Upper lobe of left lung (tissue), 6 donors: ENCODE measurements around the gene MOB3B. TPM values are rescaled to one million over a fixed set of nuclear protein-coding genes. Genes with fewer than 3 reads are reported as not detected.
"Not testable (repeated sequence)": the region's sequence is repeated elsewhere in the genome, so short reads cannot be mapped to it uniquely, and the experiment has no call there.

Source experiments
- ATAC-seq, 2 donors: fragments of 200-7000 bp; cut with Tn5 transposase; one replicate each; pipeline ENCODE4 v1.9.1; 2022; ENCODE audit warnings: mild to moderate bottlenecking in 2 of 2, moderate library complexity in 2 of 2; ENCODE audit not compliant: low FRiP score in 2 of 2
- DNase-seq, 2 donors: peaks; one replicate each; pipeline ENCODE4 v3.0.0-alpha.2; 2019 to 2020
- H3K27ac ChIP-seq, 4 donors: fragments of 200-600 bp; sonication (generic); one replicate each; pipeline ENCODE4 v1.5.1; 2016 to 2019
- H3K27me3 ChIP-seq, 4 donors: fragments of 200-600 bp; sonication (generic); one replicate each; pipeline ENCODE4 v1.5.1; 2017 to 2019
- H3K36me3 ChIP-seq, 4 donors: fragments of 200-600 bp; sonication (generic); one replicate each; pipeline ENCODE4 v1.5.1; 2016 to 2019
- H3K4me1 ChIP-seq, 4 donors: fragments of 200-600 bp; sonication (generic); one replicate each; pipeline ENCODE4 v1.5.1; 2018 to 2019
- H3K4me3 ChIP-seq, 4 donors: fragments of 200-600 bp; sonication (generic); one replicate each; pipeline ENCODE4 v1.5.1; 2017 to 2019; ENCODE audit warnings: mild to moderate bottlenecking in 2 of 4, moderate library complexity in 1 of 4
- H3K9me3 ChIP-seq, 4 donors: fragments of 200-600 bp; sonication (generic); one replicate each; pipeline ENCODE4 v1.5.1; 2018 to 2019
- CTCF ChIP-seq, 6 experiments: fragments of 450-650 bp in 4 of 6; fragments of 200-600 bp in 2 of 6; sonication (generic) in 2 of 6; IDR thresholded peaks; one replicate each; pipeline ENCODE4 v1.5.1; 2016 to 2019; ENCODE audit warnings: antibody characterized with exemption in 6 of 6
- EP300 ChIP-seq, 4 donors: sonication (generic); formaldehyde crosslinking; IDR thresholded peaks; one replicate each; pipeline ENCODE4 v1.5.1; 2017; ENCODE audit warnings: antibody characterized with exemption in 4 of 4, control low read depth in 2 of 4
- POLR2A ChIP-seq, 4 donors: fragments of 450-650 bp; IDR thresholded peaks; one replicate each; pipeline ENCODE4 v1.5.1; 2016 to 2017; ENCODE audit warnings: antibody characterized with exemption in 4 of 4, mild to moderate bottlenecking in 2 of 4
- POLR2AphosphoS5 ChIP-seq, 2 donors: sonication (generic); formaldehyde crosslinking; IDR thresholded peaks; one replicate each; pipeline ENCODE4 v1.5.1; 2017; ENCODE audit warnings: antibody characterized with exemption in 2 of 2
- WGBS, 2 donors: methylation state at CpG; one replicate each; pipeline ENCODE4 v1.1.5; 2017 to 2018; 5-methylcytosine and 5-hydroxymethylcytosine counted together
- total RNA-seq, 6 donors: library from RNA; depleted of rRNA in 4 of 6; stranded (reverse); fragments of >200 nt in 4 of 6; gene quantifications; one replicate each; pipeline versions ENCODE4 v1.1.0 to v1.2.1, GENCODE V29; 2016 to 2021
- donor health status: DM: no; HTN: no; CAD: no; lungs with moderate emphysema.
- donor health status: DM: no; HTN: yes; CAD: no; lungs with severe emphysema.

Gene MOB3B
- total RNA-seq, 6 donors from 2014 or later = 4.2 to 20.7 (median 8.3) TPM

- WGBS, 2 donors = 84 to 87% methylated on average over 3 of the region's 3 CpGs
- TF ChIP-seq EP300 (IDR thresholded peaks at IDR 0.05) = no peak
- no peak for TF ChIP-seq CTCF (IDR thresholded peaks at IDR 0.05)
- no peak for TF ChIP-seq POLR2AphosphoS5 (IDR thresholded peaks at IDR 0.05)
- TF ChIP-seq POLR2A (IDR thresholded peaks at IDR 0.05) = no peak
- ATAC-seq = no peak
- no peak overlapping the region for H3K4me3 ChIP-seq
- no peak for DNase-seq
- H3K36me3 ChIP-seq = no peaks in the 10 kb centered on the region
- H3K9me3 ChIP-seq = no peaks in the 10 kb centered on the region
- H3K27me3 ChIP-seq = no peaks in the 10 kb centered on the region
- H3K27ac ChIP-seq = no peak overlapping the region
- peaks cover 0 to 7% (median 6%) of the 10 kb centered on the region in 4 donors for H3K4me1 ChIP-seq
Observed at GRCh38 chr9:27469550-27469949, 60.1 kb downstream of the MOB3B start.

- no peaks in the 10 kb centered on the region for H3K27me3 ChIP-seq
- TF ChIP-seq POLR2AphosphoS5 (IDR thresholded peaks at IDR 0.05) (no peak), EP300 (IDR thresholded peaks at IDR 0.05) (no peak), POLR2A (IDR thresholded peaks at IDR 0.05) (no peak), CTCF (IDR thresholded peaks at IDR 0.05) (no peak)
- ATAC-seq (no peak), DNase-seq (no peak)
- WGBS, 2 donors = 81 to 87% methylated on average over 5 of the region's 5 CpGs
- H3K4me3 ChIP-seq = no peak overlapping the region
- H3K9me3 ChIP-seq = no peaks in the 10 kb centered on the region
- no peak overlapping the region for H3K27ac ChIP-seq
- peaks cover 0 to 6% (median 2%) of the 10 kb centered on the region in 4 donors for H3K4me1 ChIP-seq
- H3K36me3 ChIP-seq = no peaks in the 10 kb centered on the region
Observed at GRCh38 chr9:27468462-27469110, 61.0 kb downstream of the MOB3B start.

GRCh38 chr9:27468000-27468399, 61.6 kb downstream of the MOB3B start:
- no peak for DNase-seq
- H3K27me3 ChIP-seq = no peaks in the 10 kb centered on the region
- no peaks in the 10 kb centered on the region for H3K9me3 ChIP-seq
- WGBS, 2 donors = 92 to 94% methylated on average over 1 of the region's 1 CpG
- TF ChIP-seq POLR2A (IDR thresholded peaks at IDR 0.05) (no peak), EP300 (IDR thresholded peaks at IDR 0.05) (no peak), POLR2AphosphoS5 (IDR thresholded peaks at IDR 0.05) (no peak), CTCF (IDR thresholded peaks at IDR 0.05) (no peak)
- H3K4me3 ChIP-seq = no peak overlapping the region
- no peak overlapping the region for H3K27ac ChIP-seq
- H3K36me3 ChIP-seq = no peaks in the 10 kb centered on the region
- peaks cover 0 to 6% (median 0%) of the 10 kb centered on the region in 4 donors for H3K4me1 ChIP-seq
- no peak for ATAC-seq

- H3K36me3 ChIP-seq = no peaks in the 10 kb centered on the region
- DNase-seq (no peak), ATAC-seq (no peak)
- TF ChIP-seq POLR2A (IDR thresholded peaks at IDR 0.05) (no peak), POLR2AphosphoS5 (IDR thresholded peaks at IDR 0.05) (no peak), CTCF (IDR thresholded peaks at IDR 0.05) (no peak), EP300 (IDR thresholded peaks at IDR 0.05) (no peak)
- peaks cover 0 to 11% (median 0%) of the 10 kb centered on the region in 4 donors for H3K4me1 ChIP-seq
- 85 to 93% methylated on average over 4 of the region's 4 CpGs for WGBS, 2 donors
- no peaks in the 10 kb centered on the region for H3K9me3 ChIP-seq
- H3K27me3 ChIP-seq = no peaks in the 10 kb centered on the region
- no peak overlapping the region for H3K4me3 ChIP-seq
- no peak overlapping the region for H3K27ac ChIP-seq
Observed at GRCh38 chr9:27467486-27467885, 62.1 kb downstream of the MOB3B start.

- H3K27me3 ChIP-seq, H3K36me3 ChIP-seq, H3K27ac ChIP-seq, H3K9me3 ChIP-seq, H3K4me1 ChIP-seq, DNase-seq, ATAC-seq, H3K4me3 ChIP-seq: not testable (repeated sequence)
- WGBS, 2 donors = 70 to 80% methylated on average over 6 of the region's 6 CpGs
Observed at GRCh38 chr9:27466516-27466915, 63.1 kb downstream of the MOB3B start.

GRCh38 chr9:27464950-27465349, 64.7 kb downstream of the MOB3B start:
- not testable (repeated sequence) for H3K4me3 ChIP-seq, H3K27me3 ChIP-seq, H3K9me3 ChIP-seq, ATAC-seq, H3K36me3 ChIP-seq, DNase-seq, H3K27ac ChIP-seq
- H3K4me1 ChIP-seq = peaks cover 0 to 13% (median 0%) of the 10 kb centered on the region in 4 donors
- WGBS, 2 donors = 89 to 93% methylated on average over 3 of the region's 3 CpGs
